NCI-H2171 treated with DMSO at 0.1 percent for 48 hours (cell line): ENCODE measurements around the gene TRAPPC11.
"Not testable (repeated sequence)": the region's sequence is repeated elsewhere in the genome, so short reads cannot be mapped to it uniquely, and the experiment has no call there.

Experiments
- DNase-seq: peaks from one replicate; lab custom pipeline; 2025; lab: John Stamatoyannopoulos, UW

The TRAPPC11 gene

DNA sequence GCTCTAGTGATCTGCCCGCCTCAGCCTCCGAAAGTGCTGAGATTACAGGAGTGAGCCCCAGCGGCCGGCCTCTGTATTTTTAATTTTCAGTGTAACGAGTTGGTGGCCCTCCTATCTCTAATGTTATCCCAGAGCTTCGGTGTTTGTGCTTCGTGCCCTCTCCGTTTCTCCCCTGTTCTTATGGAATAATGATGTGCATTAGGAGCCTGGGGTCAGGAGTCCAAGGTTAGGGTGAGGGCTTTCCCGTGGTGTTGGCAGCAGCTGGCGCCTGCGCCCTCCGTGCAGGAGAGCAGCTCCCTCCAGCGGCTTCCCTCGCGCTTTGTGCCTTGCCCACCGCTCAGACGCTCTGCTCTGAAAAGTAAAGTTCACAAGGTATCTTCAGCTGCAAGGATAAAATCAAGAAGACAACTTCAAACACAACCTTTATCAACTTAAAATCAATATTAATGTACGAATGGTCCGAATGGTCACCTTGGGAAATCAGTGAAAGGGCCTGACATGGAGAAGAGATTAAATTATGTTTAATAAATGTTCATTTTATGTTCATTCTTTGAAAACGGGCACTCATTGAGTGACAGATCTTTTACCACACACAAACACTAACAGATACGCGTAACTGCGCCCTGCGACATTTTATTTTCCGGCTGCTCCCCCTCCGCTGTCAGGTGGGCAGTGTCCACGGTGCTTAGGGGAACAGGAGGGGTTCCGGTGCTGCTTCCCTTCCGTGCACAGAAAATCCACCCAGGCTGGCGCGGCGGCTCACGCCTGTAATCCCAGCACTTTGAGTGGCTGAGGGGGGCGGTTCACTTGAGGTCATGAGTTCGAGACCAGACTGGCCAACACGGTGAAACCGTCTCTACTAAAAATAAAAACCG, 62.4 kb downstream of the TRAPPC11 start:
- DNase-seq, result no peak

- peak; percentile 93 for DNase-seq
These were observed 63.9 kb downstream of the TRAPPC11 start for GRCh38 chr4:183722731-183723560.

DNA sequence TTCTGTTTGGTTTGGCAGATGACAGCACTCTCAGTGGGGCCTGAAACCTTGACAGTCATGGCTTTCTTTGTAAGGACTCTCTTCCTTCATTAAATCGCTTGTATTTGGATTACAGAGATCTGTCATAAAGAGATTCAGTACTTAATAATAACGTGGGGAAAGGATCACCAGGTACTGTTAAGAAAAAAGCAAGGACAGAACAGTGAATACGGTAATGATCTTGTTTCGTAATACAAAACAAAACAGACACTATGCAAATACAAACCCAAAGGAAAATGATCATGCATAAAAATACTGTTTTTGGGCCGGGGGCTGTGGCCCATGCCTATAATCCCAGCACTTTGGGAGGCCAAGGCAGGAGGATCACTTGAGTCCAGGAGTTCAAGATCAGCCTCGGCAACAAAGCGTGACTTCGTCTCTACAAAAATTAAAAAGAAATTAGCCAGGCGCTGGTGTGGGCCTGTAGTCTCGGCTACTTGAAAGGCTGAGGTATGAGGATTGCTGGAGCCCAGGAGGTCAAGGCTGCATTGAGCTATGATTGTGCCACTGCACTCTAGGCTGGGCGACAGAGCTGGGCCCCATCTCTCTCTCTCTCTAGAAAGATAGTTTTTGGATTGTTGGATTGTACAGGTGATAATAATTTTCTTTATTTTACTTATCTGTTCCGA, 64.6 kb downstream of the TRAPPC11 start:
- DNase-seq, result no peak

GRCh38 chr4:183725585-183725984, 66.5 kb downstream of the TRAPPC11 start:
- not testable (repeated sequence) for DNase-seq

DNA sequence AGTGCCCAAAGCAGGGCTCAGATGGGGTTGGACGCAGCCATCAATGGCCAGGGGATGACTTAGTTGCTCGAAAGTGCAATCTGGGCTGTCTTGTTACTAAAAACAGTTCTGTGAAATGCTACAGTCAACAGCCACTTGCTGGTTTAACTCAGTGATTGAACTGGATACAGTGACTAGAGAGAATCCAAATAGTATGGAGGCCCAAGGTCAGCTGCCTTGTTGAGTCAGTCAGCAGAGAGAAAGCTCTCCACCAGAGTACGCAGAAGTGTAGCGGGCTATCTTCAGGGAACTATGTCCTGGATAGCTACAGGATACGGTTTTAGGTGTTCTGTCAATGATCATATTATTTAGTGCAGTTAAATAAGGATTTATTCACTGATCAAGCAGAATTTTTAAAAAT, 68.4 kb downstream of the TRAPPC11 start:
- DNase-seq, result no peak

- no peak for DNase-seq
These were observed 69.4 kb downstream of the TRAPPC11 start for GRCh38 chr4:183728223-183729068.

DNA sequence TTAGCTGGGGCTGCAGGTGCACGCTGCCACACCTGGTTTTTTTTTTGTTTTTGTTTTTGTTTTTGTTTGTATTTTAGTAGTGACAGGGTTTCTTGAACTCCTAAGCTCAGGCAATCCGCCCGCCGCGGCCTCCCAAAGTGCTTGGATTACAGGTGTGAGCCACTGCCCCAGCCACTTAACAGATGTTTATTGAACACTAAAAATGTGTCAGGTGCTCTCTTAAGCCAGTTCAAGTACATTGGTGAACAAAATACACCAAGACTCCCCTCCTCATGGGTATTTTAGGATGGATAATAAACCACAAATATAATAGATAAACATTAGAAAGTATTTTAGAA, 69.9 kb downstream of the TRAPPC11 start:
- DNase-seq, result no peak

- no peak for DNase-seq
These were observed 70.6 kb downstream of the TRAPPC11 start for GRCh38 chr4:183729430-183730328.

DNA sequence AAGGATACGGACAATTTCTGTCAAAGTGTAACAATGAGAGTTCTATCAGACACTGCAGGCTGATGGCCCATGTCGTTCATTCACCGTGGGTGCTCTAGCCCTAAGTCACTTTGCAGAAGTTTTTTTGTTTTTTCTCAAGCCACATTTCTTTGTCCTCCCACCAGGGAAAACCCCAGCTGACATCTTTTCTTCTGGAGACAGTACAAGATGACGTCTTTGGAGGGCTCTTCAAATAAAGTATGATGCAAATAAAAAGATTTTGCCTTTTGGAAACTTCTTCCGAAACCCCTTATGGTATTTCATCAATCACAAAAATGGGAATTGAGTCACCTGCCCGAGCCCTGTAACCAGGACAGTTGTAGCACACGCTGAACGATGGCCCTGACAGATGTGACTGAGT, 73.2 kb downstream of the TRAPPC11 start:
- DNase-seq, result no peak

- no peak for DNase-seq
These were observed 74.1 kb downstream of the TRAPPC11 start for GRCh38 chr4:183733181-183733580.

GRCh38 chr4:183738081-183738673, 79.1 kb downstream of the TRAPPC11 start:
- DNase-seq, result no peak

DNA sequence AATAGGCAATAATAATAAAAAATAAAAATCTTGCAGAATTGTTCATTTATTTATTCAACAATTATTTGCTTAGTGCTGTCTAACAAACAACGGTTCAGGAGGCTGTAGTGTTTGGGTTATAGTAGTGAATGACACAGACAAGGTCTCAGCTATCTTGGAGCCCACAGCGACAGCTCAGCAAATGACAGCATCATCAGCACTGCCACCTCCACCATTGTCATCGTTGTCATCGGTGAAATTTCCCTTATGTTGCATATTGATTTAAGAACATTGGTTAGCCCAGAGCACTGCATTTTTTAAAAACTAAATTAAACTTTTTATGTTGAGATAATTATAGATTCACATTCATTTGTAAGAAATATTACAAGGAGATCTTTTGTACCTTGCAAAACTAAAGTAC, 79.9 kb downstream of the TRAPPC11 start:
- DNase-seq, result no peak

- no peak for DNase-seq
These were observed 87.5 kb downstream of the TRAPPC11 start for GRCh38 chr4:183746305-183747229.

DNA sequence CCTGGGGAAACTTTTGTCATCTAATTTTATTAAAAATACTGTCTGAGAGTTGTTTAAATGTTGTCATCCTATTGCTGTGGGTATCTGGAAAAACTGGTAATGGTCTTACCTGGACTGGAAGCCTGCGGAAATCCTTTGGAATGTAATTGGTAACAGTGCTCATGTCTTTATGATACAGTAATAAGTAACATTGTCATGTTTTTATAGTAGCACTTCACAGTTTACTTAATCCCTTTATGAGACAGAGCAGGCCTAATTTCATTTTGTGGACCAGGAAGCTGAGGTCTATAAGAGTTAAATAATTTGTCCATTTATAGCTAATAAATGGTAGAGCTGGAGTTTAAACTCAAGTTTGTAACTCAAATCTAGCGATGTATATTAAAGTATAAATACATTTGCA, 88.3 kb downstream of the TRAPPC11 start:
- no peak for DNase-seq

- peak; percentile 72 for DNase-seq
These were observed 89.0 kb downstream of the TRAPPC11 start for GRCh38 chr4:183747931-183748670.

DNA sequence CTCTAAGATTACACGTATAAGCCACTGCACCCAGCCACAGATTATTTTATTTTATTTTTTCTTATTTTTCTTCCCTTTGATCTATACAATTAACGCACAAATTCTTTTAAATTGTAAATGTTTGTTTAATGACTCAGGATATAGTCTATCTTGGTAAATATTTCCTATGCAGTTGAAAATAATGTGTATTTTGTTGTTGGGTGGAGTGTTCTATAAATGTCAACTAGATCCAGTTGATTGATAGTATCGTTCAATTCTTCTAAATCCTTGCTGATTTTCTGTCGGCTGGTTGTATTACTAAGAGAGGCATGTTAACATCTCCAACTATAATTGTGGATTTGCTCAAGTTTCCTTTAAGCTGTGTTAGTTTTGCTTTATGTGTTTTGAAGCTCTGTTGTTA, 92.0 kb downstream of the TRAPPC11 start:
- DNase-seq, result no peak

GRCh38 chr4:183755596-183755995, 96.5 kb downstream of the TRAPPC11 start:
- no peak for DNase-seq

DNA sequence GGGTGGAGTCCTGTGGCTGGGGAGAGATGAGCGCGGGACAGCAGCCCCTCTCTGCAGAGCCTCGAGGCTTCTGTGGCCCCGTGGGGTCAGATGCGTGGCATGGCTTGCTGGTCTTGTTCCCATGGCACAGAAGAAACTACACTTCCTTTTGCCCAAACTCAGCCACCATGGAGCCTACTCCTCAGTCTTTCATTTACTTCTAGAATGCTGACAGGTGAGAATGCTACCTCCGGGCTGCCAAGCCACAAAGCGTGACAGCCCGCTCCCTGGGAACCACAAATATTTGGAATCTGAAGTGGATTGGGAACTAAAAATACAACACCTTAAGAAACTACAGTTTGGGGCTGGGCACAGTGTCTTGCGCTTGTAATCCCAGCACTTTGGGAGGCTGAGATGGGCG, 98.0 kb downstream of the TRAPPC11 start:
- DNase-seq, result no peak
